HG03159 (cell line): ENCODE measurements around the gene TCAF2.
"Not testable (repeated sequence)": the region's sequence is repeated elsewhere in the genome, so short reads cannot be mapped to it uniquely, and the experiment has no call there.

Source experiments
- ATAC-seq: cut with Tn5 transposase; IDR thresholded peaks from one replicate; pipeline ENCODE4 v1.9.1; 2021; ENCODE audit warnings: mild to moderate bottlenecking, moderate library complexity; ENCODE audit not compliant: unreplicated experiment

The TCAF2 gene

GRCh38 chr7:143620646-143621045 lies at the start of gene TCAF2:
Gene TCAF2, plus strand, starts transcription at chr7:143620974.
- ATAC-seq, result peak; percentile 85

GRCh38 chr7:143571501-143571900 lies 49.3 kb upstream of the TCAF2 start, which contains the start of gene CTAGE15:
Gene CTAGE15, plus strand, starts transcription at chr7:143571801. Its CDS starts 17 bp downstream, at chr7:143571818.
- not testable (repeated sequence) for ATAC-seq

- not testable (repeated sequence) for ATAC-seq
Observed at GRCh38 chr7:143588183-143588582, 32.6 kb upstream of the TCAF2 start.

- not testable (repeated sequence) for ATAC-seq
Observed at GRCh38 chr7:143589897-143590296, 30.9 kb upstream of the TCAF2 start.

GRCh38 chr7:143598086-143598485 lies 22.7 kb upstream of the TCAF2 start:
- ATAC-seq, result not testable (repeated sequence)

- not testable (repeated sequence) for ATAC-seq
Observed at GRCh38 chr7:143603549-143603948, 17.2 kb upstream of the TCAF2 start.

GRCh38 chr7:143606088-143606487 lies 14.7 kb upstream of the TCAF2 start:
- ATAC-seq, result not testable (repeated sequence)

GRCh38 chr7:143615545-143615944 lies 5.2 kb upstream of the TCAF2 start:
- not testable (repeated sequence) for ATAC-seq

- not testable (repeated sequence) for ATAC-seq
Observed at GRCh38 chr7:143617204-143617603, 3.6 kb upstream of the TCAF2 start.

- peak; percentile 23 for ATAC-seq
Observed at GRCh38 chr7:143620058-143620457, 716 bp upstream of the TCAF2 start.

GRCh38 chr7:143621175-143621574 lies 401 bp downstream of the TCAF2 start:
- ATAC-seq, result peak; percentile 37

GRCh38 chr7:143622130-143622529 lies 1.4 kb downstream of the TCAF2 start:
- ATAC-seq, result peak; percentile 37

GRCh38 chr7:143630653-143631052 lies 9.9 kb downstream of the TCAF2 start:
- not testable (repeated sequence) for ATAC-seq

- ATAC-seq, result not testable (repeated sequence)
Observed at GRCh38 chr7:143632506-143632905, 11.7 kb downstream of the TCAF2 start.

- not testable (repeated sequence) for ATAC-seq
Observed at GRCh38 chr7:143633013-143633618, 12.3 kb downstream of the TCAF2 start.

- not testable (repeated sequence) for ATAC-seq
Observed at GRCh38 chr7:143635364-143636240, 14.8 kb downstream of the TCAF2 start.

- peak; percentile 75 for ATAC-seq
Observed at GRCh38 chr7:143639372-143639771, 18.6 kb downstream of the TCAF2 start.

- not testable (repeated sequence) for ATAC-seq
Observed at GRCh38 chr7:143640528-143641189, 19.9 kb downstream of the TCAF2 start.

GRCh38 chr7:143646598-143646997 lies 25.8 kb downstream of the TCAF2 start:
- not testable (repeated sequence) for ATAC-seq

- ATAC-seq, result not testable (repeated sequence)
Observed at GRCh38 chr7:143649902-143650301, 29.1 kb downstream of the TCAF2 start.

GRCh38 chr7:143650447-143650846 lies 29.7 kb downstream of the TCAF2 start:
- not testable (repeated sequence) for ATAC-seq
